ENCODE results near the gene TAB3.

The TAB3 gene

DNA sequence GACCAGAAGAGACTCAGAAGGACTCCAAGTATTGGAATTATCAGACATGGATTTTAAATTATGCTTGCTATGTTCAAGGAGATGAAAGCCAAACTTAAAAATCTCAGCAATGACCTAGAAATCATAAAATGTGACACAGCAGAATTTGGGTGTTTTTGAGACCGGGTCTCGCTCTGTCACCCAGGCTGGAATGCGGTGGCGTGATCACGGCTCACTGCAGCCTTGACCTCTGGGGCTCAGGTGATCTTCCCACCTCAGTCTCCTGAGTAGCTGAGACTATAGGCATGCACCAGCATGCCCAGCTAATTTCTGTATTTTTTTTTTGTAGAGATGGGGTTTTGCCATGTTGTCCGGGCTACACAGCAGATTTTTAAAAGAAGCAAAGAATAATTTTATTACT lies 12.7 kb downstream of the TAB3 start:
- no peak for TF ChIP-seq EZH2phosphoT487 (IDR thresholded peaks at IDR 0.05; ENCODE audit: low read length)
- Histone ChIP-seq H4K20me1 (ENCODE audit: insufficient read depth, low read length) (no peaks in the 10 kb centered on the region), H2AFZ (ENCODE audit: low read length) (no peak overlapping the region), H3K27ac (ENCODE audit: low read length) (no peak overlapping the region), H3K9me3 (replicated peaks; ENCODE audit: insufficient read depth, low read length) (no peaks in the 10 kb centered on the region), H3K27me3 (replicated peaks; ENCODE audit: insufficient read depth, low read length) (no peaks in the 10 kb centered on the region), H3K9ac (ENCODE audit: low read length) (no peak overlapping the region), H3K4me1 (ENCODE audit: low read length) (no peaks in the 10 kb centered on the region), H3K36me3 (replicated peaks; ENCODE audit: insufficient read depth, low read length) (no peaks in the 10 kb centered on the region), H3K4me2 (ENCODE audit: low read depth, low read length) (no peak overlapping the region), H3K9me2 (replicated peaks; ENCODE audit: insufficient read depth, low read length) (no peaks in the 10 kb centered on the region), H3K4me3 (ENCODE audit: low read length) (no peak overlapping the region), H3K79me2 (ENCODE audit: low read length) (peaks cover 36% of the 10 kb centered on the region), H3F3A (ENCODE audit: insufficient read depth, low read length) (no peaks in the 10 kb centered on the region)
- no peak for DNase-seq

DNA sequence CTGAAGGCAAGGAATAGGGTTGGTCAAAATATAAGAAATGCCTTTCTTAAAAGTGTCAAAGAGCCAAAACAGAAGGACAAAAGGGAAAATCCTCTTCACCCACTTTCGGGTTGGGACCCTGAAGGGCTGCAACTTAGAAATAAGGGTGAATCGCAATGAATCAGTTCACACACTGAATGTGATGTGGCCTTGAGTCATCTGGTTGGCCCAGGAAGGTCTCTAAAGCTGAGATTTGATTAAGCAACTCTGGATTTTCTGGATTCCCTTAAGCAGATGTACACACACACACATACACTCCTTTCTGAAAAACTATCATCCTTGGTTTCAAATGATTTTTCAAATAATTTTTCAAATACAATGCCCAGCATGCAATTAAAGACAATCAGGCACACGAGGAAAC lies 13.1 kb downstream of the TAB3 start:
- H4K20me1 ChIP-seq (ENCODE audit: insufficient read depth, low read length) = no peaks in the 10 kb centered on the region
- no peak overlapping the region for H3K27ac ChIP-seq (ENCODE audit: low read length)
- H2AFZ ChIP-seq (ENCODE audit: low read length) = no peak overlapping the region
- H3K4me1 ChIP-seq (ENCODE audit: low read length) = no peaks in the 10 kb centered on the region
- DNase-seq = no peak
- no peak overlapping the region for H3K9ac ChIP-seq (ENCODE audit: low read length)
- H3K79me2 ChIP-seq (ENCODE audit: low read length) = peaks cover 36% of the 10 kb centered on the region
- TF ChIP-seq EZH2 (optimal IDR thresholded peaks at IDR 0.05; ENCODE audit: low read depth, low read length) = no peak
- no peak for TF ChIP-seq EZH2phosphoT487 (IDR thresholded peaks at IDR 0.05; ENCODE audit: low read length)
- TF ChIP-seq, protein P1, sequence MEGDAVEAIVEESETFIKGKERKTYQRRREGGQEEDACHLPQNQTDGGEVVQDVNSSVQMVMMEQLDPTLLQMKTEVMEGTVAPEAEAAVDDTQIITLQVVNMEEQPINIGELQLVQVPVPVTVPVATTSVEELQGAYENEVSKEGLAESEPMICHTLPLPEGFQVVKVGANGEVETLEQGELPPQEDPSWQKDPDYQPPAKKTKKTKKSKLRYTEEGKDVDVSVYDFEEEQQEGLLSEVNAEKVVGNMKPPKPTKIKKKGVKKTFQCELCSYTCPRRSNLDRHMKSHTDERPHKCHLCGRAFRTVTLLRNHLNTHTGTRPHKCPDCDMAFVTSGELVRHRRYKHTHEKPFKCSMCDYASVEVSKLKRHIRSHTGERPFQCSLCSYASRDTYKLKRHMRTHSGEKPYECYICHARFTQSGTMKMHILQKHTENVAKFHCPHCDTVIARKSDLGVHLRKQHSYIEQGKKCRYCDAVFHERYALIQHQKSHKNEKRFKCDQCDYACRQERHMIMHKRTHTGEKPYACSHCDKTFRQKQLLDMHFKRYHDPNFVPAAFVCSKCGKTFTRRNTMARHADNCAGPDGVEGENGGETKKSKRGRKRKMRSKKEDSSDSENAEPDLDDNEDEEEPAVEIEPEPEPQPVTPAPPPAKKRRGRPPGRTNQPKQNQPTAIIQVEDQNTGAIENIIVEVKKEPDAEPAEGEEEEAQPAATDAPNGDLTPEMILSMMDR (IDR thresholded peaks at IDR 0.05; ENCODE audit: low read length) = no peak
- no peak overlapping the region for H3K4me2 ChIP-seq (ENCODE audit: low read depth, low read length)
- no peaks in the 10 kb centered on the region for H3K9me2 ChIP-seq (replicated peaks; ENCODE audit: insufficient read depth, low read length)
- no peaks in the 10 kb centered on the region for H3F3A ChIP-seq (ENCODE audit: insufficient read depth, low read length)
- no peaks in the 10 kb centered on the region for H3K36me3 ChIP-seq (replicated peaks; ENCODE audit: insufficient read depth, low read length)
- H3K27me3 ChIP-seq (replicated peaks; ENCODE audit: insufficient read depth, low read length) = no peaks in the 10 kb centered on the region
- no peaks in the 10 kb centered on the region for H3K9me3 ChIP-seq (replicated peaks; ENCODE audit: insufficient read depth, low read length)
- H3K4me3 ChIP-seq (ENCODE audit: low read length) = no peak overlapping the region

DNA sequence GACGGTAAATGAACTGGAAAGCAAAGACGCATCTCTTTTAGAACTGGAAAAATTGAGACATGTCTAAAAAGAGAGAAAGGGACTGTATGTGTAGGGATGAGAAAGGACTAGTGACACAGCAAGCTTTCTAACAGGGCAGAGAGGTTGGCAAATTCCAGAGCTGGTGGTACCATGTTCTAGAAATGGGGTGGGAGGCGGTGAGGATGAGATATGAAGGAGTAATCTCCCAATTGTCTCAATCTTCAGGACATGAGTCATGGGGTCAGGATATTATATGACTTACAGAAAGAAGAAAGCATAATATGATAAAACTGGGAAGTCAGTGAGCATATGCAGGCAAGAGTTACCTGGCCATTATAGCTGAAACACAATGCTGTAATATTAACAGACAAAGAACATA lies 14.2 kb downstream of the TAB3 start:
- Histone ChIP-seq H3K4me2 (ENCODE audit: low read depth, low read length) (no peak overlapping the region), H3K4me1 (ENCODE audit: low read length) (no peaks in the 10 kb centered on the region), H3K27me3 (replicated peaks; ENCODE audit: insufficient read depth, low read length) (no peaks in the 10 kb centered on the region), H3F3A (ENCODE audit: insufficient read depth, low read length) (no peaks in the 10 kb centered on the region), H3K9me2 (replicated peaks; ENCODE audit: insufficient read depth, low read length) (no peaks in the 10 kb centered on the region), H2AFZ (ENCODE audit: low read length) (no peak overlapping the region), H3K9me3 (replicated peaks; ENCODE audit: insufficient read depth, low read length) (no peaks in the 10 kb centered on the region), H3K9ac (ENCODE audit: low read length) (no peak overlapping the region), H4K20me1 (ENCODE audit: insufficient read depth, low read length) (no peaks in the 10 kb centered on the region), H3K27ac (ENCODE audit: low read length) (no peak overlapping the region), H3K4me3 (ENCODE audit: low read length) (no peak overlapping the region), H3K36me3 (replicated peaks; ENCODE audit: insufficient read depth, low read length) (no peaks in the 10 kb centered on the region), H3K79me2 (ENCODE audit: low read length) (peaks cover 32% of the 10 kb centered on the region)
- TF ChIP-seq EZH2phosphoT487 (IDR thresholded peaks at IDR 0.05; ENCODE audit: low read length) (no peak), EZH2 (optimal IDR thresholded peaks at IDR 0.05; ENCODE audit: low read depth, low read length) (no peak)
- TF ChIP-seq, protein P1 (IDR thresholded peaks at IDR 0.05; ENCODE audit: low read length) = no peak
- no peak for DNase-seq

DNA sequence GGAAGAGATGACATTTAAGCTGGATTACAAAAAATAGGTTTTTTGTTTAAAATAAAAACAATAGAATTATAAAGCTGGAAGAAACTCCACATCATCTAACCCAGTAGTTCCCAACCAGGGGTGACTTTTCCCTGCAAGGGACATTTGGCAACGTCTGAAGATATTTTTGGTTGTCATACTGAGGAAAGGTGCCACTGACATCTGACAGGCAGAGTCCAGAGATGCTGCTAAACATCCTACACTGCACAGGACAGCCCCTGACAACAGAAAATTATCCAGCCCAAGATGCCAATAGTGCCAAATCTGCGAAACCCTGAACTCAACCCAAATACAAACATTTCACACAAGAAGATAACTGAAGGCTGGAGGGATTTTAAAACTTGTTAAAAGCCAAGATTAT lies 18.5 kb downstream of the TAB3 start:
- Histone ChIP-seq H3K27me3 (replicated peaks; ENCODE audit: insufficient read depth, low read length) (no peaks in the 10 kb centered on the region), H3K4me3 (ENCODE audit: low read length) (no peak overlapping the region), H3K79me2 (ENCODE audit: low read length) (peaks cover 7% of the 10 kb centered on the region), H3K27ac (ENCODE audit: low read length) (no peak overlapping the region), H3K36me3 (replicated peaks; ENCODE audit: insufficient read depth, low read length) (no peaks in the 10 kb centered on the region), H3F3A (ENCODE audit: insufficient read depth, low read length) (no peaks in the 10 kb centered on the region), H2AFZ (ENCODE audit: low read length) (no peak overlapping the region), H4K20me1 (ENCODE audit: insufficient read depth, low read length) (no peaks in the 10 kb centered on the region), H3K4me2 (ENCODE audit: low read depth, low read length) (no peak overlapping the region), H3K9me3 (replicated peaks; ENCODE audit: insufficient read depth, low read length) (no peaks in the 10 kb centered on the region), H3K9me2 (replicated peaks; ENCODE audit: insufficient read depth, low read length) (no peaks in the 10 kb centered on the region), H3K9ac (ENCODE audit: low read length) (no peak overlapping the region), H3K4me1 (ENCODE audit: low read length) (no peaks in the 10 kb centered on the region)
- TF ChIP-seq EZH2 (optimal IDR thresholded peaks at IDR 0.05; ENCODE audit: low read depth, low read length) = no peak
- no peak for TF ChIP-seq EZH2phosphoT487 (IDR thresholded peaks at IDR 0.05; ENCODE audit: low read length)
- TF ChIP-seq, protein P1 (IDR thresholded peaks at IDR 0.05; ENCODE audit: low read length) = no peak
- no peak for DNase-seq
